HCT116 (cell line): ENCODE data around the gene PCBP3. TPM values are rescaled to one million over a fixed set of nuclear protein-coding genes. Genes with fewer than 3 reads are reported as not detected.

Experiments used
- ATAC-seq: fragments of 200-7000 bp; cut with Tn5 transposase; 2 replicates; pipeline ENCODE4 v1.9.1; 2020; ENCODE audit warnings: mild to moderate bottlenecking, moderate library complexity
- BruUV-seq: library from RNA; stranded (reverse); fragments of 400-500 nt; replicated peaks from 2 replicates; lab custom pipeline; 2021; lab: Mats Ljungman, UMichigan
- CTCF ChIA-PET: fragments of 300-600 bp; sonication (Branson Sonifier 250); formaldehyde crosslinking; loops from one replicate; lab custom pipeline; 2021; ENCODE audit warnings: antibody characterized with exemption; lab: Charles Lee
- POLR2A ChIA-PET: fragments of 300-600, 350-600 bp; sonication (Branson Sonifier 250); formaldehyde crosslinking; loops from one replicate; lab custom pipeline; 2021; ENCODE audit warnings: antibody characterized with exemption; lab: Charles Lee
- RAD21 ChIA-PET, 2 experiments: fragments of 300-600 bp; sonication (Branson Sonifier 250); formaldehyde crosslinking; loops; one replicate each; lab custom pipeline; 2023; ENCODE audit warnings: low total read pairs in 2 of 2; ENCODE audit not compliant: uncharacterized antibody in 2 of 2, unreplicated experiment in 2 of 2, low non-redundant PET in 1 of 2; lab: Charles Lee
- DNase-seq: peaks from one replicate; pipeline ENCODE4 v3.0.0-alpha.2; 2010; ENCODE audit warnings: low read depth, low spot score
- H2AFZ ChIP-seq: fragments of 200-600 bp; shearing (Covaris generic), sonication (generic); 2 replicates; pipeline ENCODE4 v1.6.1; 2017; ENCODE audit warnings: low read depth, mixed run types, mixed read lengths, antibody characterized with exemption, low read length; ENCODE audit not compliant: poor library complexity, severe bottlenecking
- H3K27ac ChIP-seq: 2 replicates; pipeline ENCODE4 v1.5.1; 2012; ENCODE audit warnings: low read depth, low read length
- H3K27me3 ChIP-seq: fragments of 200-600 bp; sonication (generic); 2 replicates; pipeline ENCODE4 v1.6.1; 2016; ENCODE audit warnings: mixed run types, low read length, mixed read lengths; ENCODE audit not compliant: insufficient read depth
- H3K36me3 ChIP-seq, 2 experiments: fragments of 200-500 bp in 1 of 2; fragments of 200-600 bp in 1 of 2; sonication (Bioruptor generic) in 1 of 2; sonication (generic) in 1 of 2; 2 replicates each; pipeline versions ENCODE4 v1.5.1 to v1.6.1; 2014 to 2016; ENCODE audit warnings: low read length in 2 of 2, inconsistent platforms in 1 of 2, mixed read lengths in 1 of 2, mixed run types in 1 of 2; ENCODE audit not compliant: insufficient read depth in 2 of 2, control insufficient read depth in 1 of 2
- H3K4me1 ChIP-seq, 2 experiments: fragments of 200-600 bp in 1 of 2; sonication (generic) in 1 of 2; 2 replicates each; pipeline versions ENCODE4 v1.5.1 to v1.6.1; 2012 to 2017; ENCODE audit warnings: low read length in 2 of 2, inconsistent platforms in 1 of 2, mild to moderate bottlenecking in 1 of 2, mixed read lengths in 1 of 2, mixed run types in 1 of 2, moderate library complexity in 1 of 2; ENCODE audit not compliant: insufficient read depth in 2 of 2, control insufficient read depth in 1 of 2
- H3K4me2 ChIP-seq: fragments of 200-600 bp; sonication (generic); 2 replicates; pipeline ENCODE4 v1.6.1; 2017; ENCODE audit warnings: mixed run types, low read length, mixed read lengths
- H3K4me3 ChIP-seq, 2 experiments: fragments of 200-600 bp in 1 of 2; sonication (generic) in 1 of 2; replicated peaks in 1 of 2; 2 replicates each; pipeline ENCODE4 v1.5.1; 2011 to 2016; ENCODE audit warnings: low read length in 2 of 2, control low read depth in 1 of 2, low read depth in 1 of 2, mild to moderate bottlenecking in 1 of 2, mixed read lengths in 1 of 2, mixed run types in 1 of 2
- H3K79me2 ChIP-seq: fragments of 200-600 bp; sonication (generic); 2 replicates; pipeline ENCODE4 v1.6.1; 2017; ENCODE audit warnings: mild to moderate bottlenecking, mixed run types, low read length, moderate library complexity, mixed read lengths; ENCODE audit not compliant: insufficient read depth
- H3K9ac ChIP-seq: fragments of 200-600 bp; sonication (generic); 2 replicates; pipeline ENCODE4 v1.6.1; 2016; ENCODE audit warnings: low read length, mixed read lengths
- H3K9me2 ChIP-seq: fragments of 200-600 bp; sonication (generic), shearing (Covaris generic); 2 replicates; pipeline ENCODE4 v1.6.1; 2017; ENCODE audit warnings: mixed run types, mild to moderate bottlenecking, moderate library complexity; ENCODE audit not compliant: insufficient read depth
- H3K9me3 ChIP-seq, 2 experiments: fragments of 200-500 bp in 1 of 2; fragments of 200-600 bp in 1 of 2; sonication (Bioruptor generic) in 1 of 2; sonication (generic) in 1 of 2; 2 replicates each; pipeline ENCODE4 v1.6.1; 2014 to 2017; ENCODE audit warnings: low read length in 2 of 2, mixed read lengths in 2 of 2, inconsistent platforms in 1 of 2, low read depth in 1 of 2, mild to moderate bottlenecking in 1 of 2, mixed run types in 1 of 2, moderate library complexity in 1 of 2; ENCODE audit not compliant: control insufficient read depth in 1 of 2, insufficient read depth in 1 of 2
- H4K20me1 ChIP-seq: fragments of 200-600 bp; sonication (generic), shearing (Covaris generic); 2 replicates; pipeline ENCODE4 v1.6.1; 2017; ENCODE audit warnings: mixed run types, mild to moderate bottlenecking, moderate library complexity; ENCODE audit not compliant: insufficient read depth
- CBX3 ChIP-seq: IDR thresholded peaks from 2 replicates; pipeline ENCODE4 v1.6.1; 2012; ENCODE audit warnings: low read depth
- EGR1 ChIP-seq: IDR thresholded peaks from 2 replicates; pipeline ENCODE4 v1.6.1; 2012; ENCODE audit warnings: low read depth
- EZH2 ChIP-seq: fragments of 200-600 bp; sonication (generic); IDR thresholded peaks from 2 replicates; pipeline ENCODE4 v1.6.1; 2017; ENCODE audit warnings: antibody characterized with exemption, mixed run types
- EZH2phosphoT487 ChIP-seq: fragments of 200-600 bp; IDR thresholded peaks from 2 replicates; pipeline ENCODE4 v1.6.1; 2018; ENCODE audit warnings: antibody characterized with exemption, borderline replicate concordance
- JUND ChIP-seq: IDR thresholded peaks from 2 replicates; pipeline ENCODE4 v1.6.1; 2012
- POLR2A ChIP-seq: IDR thresholded peaks from 2 replicates; pipeline ENCODE4 v1.7.0; 2011; ENCODE audit warnings: borderline replicate concordance; ENCODE audit not compliant: insufficient read depth, insufficient read length; ENCODE audit errors: extremely low read depth
- POLR2AphosphoS5 ChIP-seq: IDR thresholded peaks from 2 replicates; pipeline ENCODE4 v1.6.1; 2011; ENCODE audit warnings: mild to moderate bottlenecking, low read depth, low read length, moderate library complexity
- SIN3A ChIP-seq: IDR thresholded peaks from 2 replicates; pipeline ENCODE4 v1.6.1; 2012; ENCODE audit warnings: low read depth
- SRF ChIP-seq: IDR thresholded peaks from 2 replicates; pipeline ENCODE4 v1.6.1; 2012; ENCODE audit warnings: low read depth
- TCF7L2 ChIP-seq: IDR thresholded peaks from 2 replicates; pipeline ENCODE4 v1.7.0; 2011; ENCODE audit warnings: borderline replicate concordance, inconsistent platforms; ENCODE audit not compliant: insufficient read depth, insufficient read length; ENCODE audit errors: extremely low read depth
- ZFX ChIP-seq: fragments of 450-650 bp; IDR thresholded peaks from 2 replicates; pipeline ENCODE4 v1.6.1; 2017
- ZNF274 ChIP-seq: fragments of 200-500 bp; sonication (Bioruptor generic); IDR thresholded peaks from 2 replicates; pipeline ENCODE4 v1.6.1; 2014; ENCODE audit warnings: mild to moderate bottlenecking, low read depth, low read length, inconsistent platforms
- intact Hi-C: fragments of 100-400 bp; cut with micrococcal nuclease; formaldehyde crosslinking; loops from 2 replicates; pipeline ENCODE4 v1.10.0; 2022
- total RNA-seq: library from RNA; stranded (reverse); gene quantifications from one replicate; pipeline ENCODE4 v1.2.1, GENCODE V29; 2021; ENCODE audit not compliant: unreplicated experiment
- TF ChIP-seq, protein P1 (sequence below): IDR thresholded peaks from 2 replicates; pipeline ENCODE4 v1.6.1; 2011; ENCODE audit warnings: mild to moderate bottlenecking, low read length, moderate library complexity; ENCODE audit not compliant: insufficient replicate concordance; ENCODE audit errors: extremely low read depth
- TF ChIP-seq, protein P2 (sequence below), 3 experiments: fragments of 200-600 bp in 1 of 3; sonication (generic) in 1 of 3; IDR thresholded peaks in 2 of 3; conservative IDR thresholded peaks in 1 of 3; 2 replicates each; pipeline ENCODE4 v1.5.1; 2012 to 2017; ENCODE audit warnings: low read depth in 2 of 3, low read length in 2 of 3, antibody characterized with exemption in 1 of 3, borderline replicate concordance in 1 of 3, control low read depth in 1 of 3, mild to moderate bottlenecking in 1 of 3, mixed read lengths in 1 of 3, mixed run types in 1 of 3, moderate library complexity in 1 of 3; ENCODE audit not compliant: insufficient read depth in 1 of 3
- TF ChIP-seq, protein P3 (sequence below): IDR thresholded peaks from 2 replicates; pipeline ENCODE4 v1.6.1; 2012

PCBP3 gene
- total RNA-seq, 1 experiment from 2014 or later = 3.1 TPM

DNA sequence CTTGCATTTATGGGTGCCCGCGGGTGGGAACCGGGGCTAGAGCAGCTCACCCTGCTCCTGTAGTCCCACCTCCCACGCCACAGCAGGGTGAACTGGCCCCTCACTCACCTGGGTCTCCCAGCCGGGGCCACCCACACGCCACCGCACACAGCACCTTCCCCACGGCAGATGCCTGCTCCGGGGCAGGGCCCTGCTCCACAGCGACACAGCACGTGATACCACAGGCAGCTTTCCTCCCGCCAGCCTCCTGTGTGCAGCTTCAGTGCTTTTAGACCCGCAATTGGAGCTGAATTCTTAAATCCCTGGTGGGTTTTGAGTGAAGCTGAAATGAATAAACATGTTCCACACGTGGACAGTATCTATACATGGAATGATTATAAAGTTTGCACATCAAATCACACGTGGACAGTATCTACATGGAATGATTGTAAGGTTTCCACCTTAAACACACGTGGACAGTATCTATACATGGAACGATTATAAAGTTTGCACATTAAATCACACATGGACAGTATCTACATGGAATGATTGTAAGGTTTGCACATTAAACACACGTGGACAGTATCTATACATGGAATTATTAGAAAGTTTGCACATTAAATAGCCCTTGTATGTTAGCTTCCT lies 245.0 kb downstream of the PCBP3 start (continued):
- TF ChIP-seq, protein P1, sequence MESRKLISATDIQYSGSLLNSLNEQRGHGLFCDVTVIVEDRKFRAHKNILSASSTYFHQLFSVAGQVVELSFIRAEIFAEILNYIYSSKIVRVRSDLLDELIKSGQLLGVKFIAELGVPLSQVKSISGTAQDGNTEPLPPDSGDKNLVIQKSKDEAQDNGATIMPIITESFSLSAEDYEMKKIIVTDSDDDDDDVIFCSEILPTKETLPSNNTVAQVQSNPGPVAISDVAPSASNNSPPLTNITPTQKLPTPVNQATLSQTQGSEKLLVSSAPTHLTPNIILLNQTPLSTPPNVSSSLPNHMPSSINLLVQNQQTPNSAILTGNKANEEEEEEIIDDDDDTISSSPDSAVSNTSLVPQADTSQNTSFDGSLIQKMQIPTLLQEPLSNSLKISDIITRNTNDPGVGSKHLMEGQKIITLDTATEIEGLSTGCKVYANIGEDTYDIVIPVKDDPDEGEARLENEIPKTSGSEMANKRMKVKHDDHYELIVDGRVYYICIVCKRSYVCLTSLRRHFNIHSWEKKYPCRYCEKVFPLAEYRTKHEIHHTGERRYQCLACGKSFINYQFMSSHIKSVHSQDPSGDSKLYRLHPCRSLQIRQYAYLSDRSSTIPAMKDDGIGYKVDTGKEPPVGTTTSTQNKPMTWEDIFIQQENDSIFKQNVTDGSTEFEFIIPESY = no peak
- TF ChIP-seq, protein P2, sequence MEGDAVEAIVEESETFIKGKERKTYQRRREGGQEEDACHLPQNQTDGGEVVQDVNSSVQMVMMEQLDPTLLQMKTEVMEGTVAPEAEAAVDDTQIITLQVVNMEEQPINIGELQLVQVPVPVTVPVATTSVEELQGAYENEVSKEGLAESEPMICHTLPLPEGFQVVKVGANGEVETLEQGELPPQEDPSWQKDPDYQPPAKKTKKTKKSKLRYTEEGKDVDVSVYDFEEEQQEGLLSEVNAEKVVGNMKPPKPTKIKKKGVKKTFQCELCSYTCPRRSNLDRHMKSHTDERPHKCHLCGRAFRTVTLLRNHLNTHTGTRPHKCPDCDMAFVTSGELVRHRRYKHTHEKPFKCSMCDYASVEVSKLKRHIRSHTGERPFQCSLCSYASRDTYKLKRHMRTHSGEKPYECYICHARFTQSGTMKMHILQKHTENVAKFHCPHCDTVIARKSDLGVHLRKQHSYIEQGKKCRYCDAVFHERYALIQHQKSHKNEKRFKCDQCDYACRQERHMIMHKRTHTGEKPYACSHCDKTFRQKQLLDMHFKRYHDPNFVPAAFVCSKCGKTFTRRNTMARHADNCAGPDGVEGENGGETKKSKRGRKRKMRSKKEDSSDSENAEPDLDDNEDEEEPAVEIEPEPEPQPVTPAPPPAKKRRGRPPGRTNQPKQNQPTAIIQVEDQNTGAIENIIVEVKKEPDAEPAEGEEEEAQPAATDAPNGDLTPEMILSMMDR (IDR thresholded peaks at IDR 0.05 in 2 of 3, conservative IDR thresholded peaks at IDR 0.05 in 1 of 3; ENCODE audit: borderline replicate concordance in 1 of 3, insufficient read depth in 1 of 3, low read depth in 2 of 3, low read length in 2 of 3) = no peak
- TF ChIP-seq EGR1 = no peak
- TF ChIP-seq, all 23 proteins: peak for 0

- Histone ChIP-seq H3K27ac (no peak overlapping the region), H3K36me3 (no peaks in the 10 kb centered on the region), H3K4me3 (no peak overlapping the region), H3K9ac (no peak overlapping the region), H2AFZ (no peak overlapping the region), H3K4me1 (no peaks in the 10 kb centered on the region), H3K4me2 (no peak overlapping the region), H3K79me2 (no peaks in the 10 kb centered on the region), H3K9me3 (no peaks in the 10 kb centered on the region), H4K20me1 (no peaks in the 10 kb centered on the region), H3K9me2 (no peaks in the 10 kb centered on the region), H3K27me3 (peaks cover 22% of the 10 kb centered on the region; the same call in 1 of the 2 replicates)
- DNase-seq (no peak), ATAC-seq (no peak)
- CTCF ChIA-PET = interaction anchor here (1.2 kb wide), 1 partner anchor 9 kb away, joined by 4 read pairs; no protein-coding TSS in a partner anchor
- POLR2A ChIA-PET = interaction anchor here (1.3 kb wide), 1 partner anchor 9 kb away, joined by 3 read pairs; no protein-coding TSS in a partner anchor
- BruUV-seq = no TSS peak
- intact Hi-C loops = no loop called here
- RAD21 ChIA-PET = no interaction called here
- TF ChIP-seq, protein P3, sequence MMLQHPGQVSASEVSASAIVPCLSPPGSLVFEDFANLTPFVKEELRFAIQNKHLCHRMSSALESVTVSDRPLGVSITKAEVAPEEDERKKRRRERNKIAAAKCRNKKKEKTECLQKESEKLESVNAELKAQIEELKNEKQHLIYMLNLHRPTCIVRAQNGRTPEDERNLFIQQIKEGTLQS = no peak
- TF ChIP-seq EZH2phosphoT487 (no peak), ZFX (no peak), TCF7L2 (no peak), SRF (no peak), POLR2AphosphoS5 (no peak), ZNF274 (no peak), POLR2A (no peak), CBX3 (no peak), JUND (no peak), SIN3A (no peak), EZH2 (no peak)
- TF ChIP-seq, protein P1 = no peak
- TF ChIP-seq, protein P2 (IDR thresholded peaks at IDR 0.05 in 2 of 3, conservative IDR thresholded peaks at IDR 0.05 in 1 of 3; ENCODE audit: borderline replicate concordance in 1 of 3, insufficient read depth in 1 of 3, low read depth in 2 of 3, low read length in 2 of 3) = no peak
Measured at GRCh38 chr21:45889256-45889655, 245.7 kb downstream of the PCBP3 start.
